ENCODE measurements around the gene NPW.
"Not testable (repeated sequence)": the region's sequence is repeated elsewhere in the genome, so short reads cannot be mapped to it uniquely, and the experiment has no call there.

NPW gene

DNA sequence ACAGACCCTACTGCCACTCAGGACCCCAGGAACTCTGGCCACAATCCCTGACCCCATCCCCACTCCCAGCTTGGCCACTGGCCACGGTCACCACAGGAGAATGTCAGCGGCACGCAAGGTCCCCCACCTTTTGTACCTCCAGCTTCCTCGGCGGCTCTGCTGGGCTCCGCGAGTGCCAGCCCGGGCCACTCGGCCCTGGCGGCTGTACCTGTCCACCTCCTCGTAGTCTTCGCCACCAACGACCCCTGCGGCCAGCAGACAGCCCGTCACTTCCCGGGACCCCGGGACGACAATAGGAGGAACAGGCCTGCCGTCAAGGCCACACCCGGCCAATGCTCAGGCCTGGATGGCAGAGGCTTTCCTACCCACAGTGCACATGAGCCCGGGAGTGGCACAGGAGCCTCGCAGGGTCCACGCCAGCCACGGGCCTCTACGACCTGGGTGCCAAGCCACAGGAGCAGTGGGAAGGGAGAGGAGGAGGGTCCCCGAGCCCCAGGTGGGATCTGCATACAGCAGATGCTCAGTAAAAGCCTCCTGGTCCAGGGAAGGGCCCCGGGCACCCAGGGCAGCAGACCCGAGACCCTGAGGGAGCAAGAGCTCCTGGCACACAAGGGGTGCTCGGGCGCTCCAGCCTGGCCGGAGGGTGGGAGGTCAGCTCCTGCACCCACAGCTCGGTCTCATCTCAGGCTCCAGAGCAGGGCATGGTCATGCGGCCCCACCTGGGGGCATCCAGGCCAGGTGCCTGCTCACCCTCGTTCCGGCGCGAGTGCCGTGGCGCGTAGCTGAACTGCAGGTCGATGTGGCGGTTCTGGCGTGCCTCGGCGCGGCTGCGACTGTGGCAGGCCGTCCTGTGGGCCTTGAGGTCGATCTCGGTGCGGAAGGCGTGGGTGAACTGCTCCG lies 17.9 kb upstream of the NPW start:
- DNase-seq (ENCODE audit: low read depth in 2 of 2), result no peak

GRCh38 chr16:2002406-2003230 lies 17.0 kb upstream of the NPW start:
- DNase-seq (ENCODE audit: low read depth in 2 of 2), result no peak

GRCh38 chr16:2003231-2003826 lies 16.3 kb upstream of the NPW start:
- no peak for DNase-seq (ENCODE audit: low read depth in 2 of 2)

DNA sequence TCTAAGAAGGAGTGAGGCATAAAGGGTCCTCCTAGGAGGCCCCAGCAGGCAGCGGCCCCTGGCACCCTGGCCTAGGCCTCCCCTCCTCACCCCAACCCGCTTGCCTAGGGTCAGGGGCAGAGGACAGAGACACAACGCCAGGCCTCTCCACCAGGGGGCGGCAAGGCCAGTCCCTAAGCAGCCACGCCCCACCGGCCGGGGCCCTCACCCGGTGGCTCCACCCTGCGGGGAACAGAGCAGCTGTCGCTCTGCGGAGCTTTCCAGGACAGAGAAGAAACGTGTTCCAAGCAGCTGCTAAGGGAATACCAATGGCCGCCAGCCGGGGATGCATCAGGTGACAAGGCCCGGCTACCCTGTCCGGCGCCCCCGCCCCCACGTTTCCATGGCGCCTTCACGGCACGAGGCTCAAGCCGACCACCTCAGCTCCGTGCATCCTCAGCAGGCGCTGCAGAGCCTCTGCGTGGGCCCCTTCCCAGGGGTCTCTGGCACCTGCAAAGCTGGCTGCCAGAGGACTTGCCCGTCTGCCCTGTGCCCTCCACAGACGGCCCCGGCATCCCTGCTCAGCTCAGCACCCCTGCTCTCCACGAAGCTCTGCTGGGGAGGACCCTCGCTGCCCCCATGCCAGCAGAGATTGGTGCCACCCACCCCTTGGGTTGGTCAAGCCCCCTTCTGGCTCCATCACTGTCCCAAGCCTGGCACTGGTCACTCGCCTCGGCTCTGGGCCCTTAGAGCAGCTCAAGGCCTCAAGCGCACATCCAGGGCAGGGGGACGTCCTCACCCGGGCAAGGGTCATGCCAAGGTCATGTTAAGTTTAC lies 15.6 kb upstream of the NPW start:
- DNase-seq (ENCODE audit: low read depth in 2 of 2), result peak; percentile 54 to 64

DNA sequence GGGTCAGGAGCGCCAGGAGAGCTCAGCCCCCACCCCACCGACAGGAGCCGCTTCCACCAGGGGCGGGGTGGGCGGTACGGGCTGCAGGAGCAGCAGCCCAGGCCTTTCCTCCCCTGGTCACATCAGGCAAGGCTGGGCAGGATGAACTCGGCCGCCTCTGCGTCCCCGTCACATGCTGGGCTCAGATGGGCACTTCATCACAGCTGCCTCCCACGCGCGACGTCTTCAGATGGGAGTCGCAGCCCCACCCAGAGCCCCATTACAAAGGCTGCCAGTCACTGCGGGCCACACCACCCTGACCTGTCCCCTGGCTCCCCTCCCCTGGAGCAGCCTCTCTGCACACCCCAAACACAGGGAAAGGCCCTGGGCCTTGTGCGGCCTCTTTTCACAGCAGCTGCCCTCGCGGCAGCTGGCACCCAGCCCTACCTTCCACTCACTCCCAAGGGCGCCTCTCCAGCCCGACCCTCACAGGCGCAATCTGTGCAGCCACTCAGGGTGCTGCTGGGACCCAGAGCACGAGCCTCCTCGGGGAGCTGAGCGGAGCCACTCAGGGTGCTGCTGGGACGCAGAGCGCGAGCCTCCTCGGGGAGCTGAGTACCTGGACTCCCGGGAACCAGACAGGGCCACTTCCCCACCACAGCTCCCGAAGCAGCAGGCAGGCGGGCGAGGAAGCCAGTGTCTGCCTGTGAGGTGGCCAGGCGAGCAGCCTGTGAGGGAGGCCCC lies 14.6 kb upstream of the NPW start:
- no peak for DNase-seq (ENCODE audit: low read depth in 2 of 2)

DNA sequence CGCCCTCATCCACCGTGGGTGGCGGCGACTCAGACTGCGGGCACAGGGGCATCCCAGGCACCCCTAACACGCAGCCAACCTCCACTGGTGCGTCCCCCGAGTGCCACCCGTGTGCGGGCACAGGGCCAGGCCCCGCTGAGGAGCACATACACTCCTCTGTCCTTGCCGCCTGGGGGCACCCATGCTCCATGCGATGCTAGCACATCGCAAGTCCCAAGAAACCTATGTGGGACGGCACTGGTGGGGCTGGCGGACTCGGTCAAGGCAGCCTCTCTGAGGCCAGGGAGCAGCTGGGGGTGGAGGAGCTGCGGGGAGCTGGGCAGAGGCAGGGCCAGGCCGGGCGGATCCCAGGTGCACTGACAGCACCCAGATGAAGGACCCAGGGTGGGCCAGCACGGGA lies 13.9 kb upstream of the NPW start:
- DNase-seq (ENCODE audit: low read depth in 2 of 2), result no peak

DNA sequence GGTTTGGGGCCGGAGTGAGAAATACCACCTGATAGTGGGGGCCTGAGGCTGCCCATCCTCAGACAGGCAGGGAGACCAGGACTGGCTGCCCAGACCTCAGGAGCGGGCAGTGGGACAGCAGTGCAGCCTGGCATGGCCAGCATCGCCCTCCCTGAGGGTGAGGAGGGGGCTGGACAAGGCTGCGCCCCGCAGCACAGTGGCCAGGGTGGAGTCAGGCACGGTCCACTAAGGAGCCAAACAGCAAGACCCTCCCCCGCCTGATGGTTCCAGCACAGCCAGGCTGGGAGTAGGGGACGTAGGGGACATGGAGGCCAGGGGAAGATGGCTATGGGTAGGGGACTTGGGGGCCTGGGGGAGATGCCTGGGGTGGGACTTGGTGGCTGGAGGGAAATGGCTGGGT lies 13.3 kb upstream of the NPW start:
- no peak for DNase-seq (ENCODE audit: low read depth in 2 of 2)

DNA sequence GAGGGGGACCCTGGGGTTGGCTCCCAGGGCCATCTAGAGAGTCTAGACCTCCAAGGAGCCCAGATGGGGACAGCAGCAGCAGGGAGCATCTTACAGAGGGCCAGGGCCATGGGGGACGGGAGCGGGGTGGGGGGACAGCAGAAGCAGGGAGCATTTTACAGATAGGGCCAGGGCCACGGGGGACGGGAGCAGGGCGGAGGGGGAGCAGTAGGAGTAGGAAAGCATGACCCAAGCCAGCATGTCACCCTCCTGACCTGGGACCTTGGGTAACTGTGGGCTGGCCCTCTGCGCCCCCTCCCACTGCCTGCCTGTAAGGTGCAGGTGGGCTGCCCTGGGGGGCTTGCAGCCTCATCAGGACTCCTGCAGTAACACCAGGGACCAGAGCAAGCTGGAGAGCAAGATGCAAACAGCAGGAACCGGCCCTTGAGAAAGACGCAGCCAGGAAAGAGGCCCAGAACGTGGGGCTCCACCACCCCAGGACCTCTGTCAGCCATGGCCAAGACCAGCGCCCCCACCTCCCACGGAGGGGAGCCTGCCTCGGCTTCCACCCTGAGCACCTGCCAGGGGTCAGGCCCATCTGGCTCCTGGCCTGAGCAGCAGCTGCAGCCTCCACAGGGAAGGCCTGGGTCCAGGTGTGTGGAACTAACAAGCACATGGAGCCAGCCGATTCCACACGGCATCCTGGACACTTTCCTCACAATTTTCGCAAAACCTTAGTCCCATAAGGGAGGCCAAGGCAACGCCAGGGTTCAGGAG lies 12.3 kb upstream of the NPW start:
- no peak for DNase-seq (ENCODE audit: low read depth in 2 of 2)

DNA sequence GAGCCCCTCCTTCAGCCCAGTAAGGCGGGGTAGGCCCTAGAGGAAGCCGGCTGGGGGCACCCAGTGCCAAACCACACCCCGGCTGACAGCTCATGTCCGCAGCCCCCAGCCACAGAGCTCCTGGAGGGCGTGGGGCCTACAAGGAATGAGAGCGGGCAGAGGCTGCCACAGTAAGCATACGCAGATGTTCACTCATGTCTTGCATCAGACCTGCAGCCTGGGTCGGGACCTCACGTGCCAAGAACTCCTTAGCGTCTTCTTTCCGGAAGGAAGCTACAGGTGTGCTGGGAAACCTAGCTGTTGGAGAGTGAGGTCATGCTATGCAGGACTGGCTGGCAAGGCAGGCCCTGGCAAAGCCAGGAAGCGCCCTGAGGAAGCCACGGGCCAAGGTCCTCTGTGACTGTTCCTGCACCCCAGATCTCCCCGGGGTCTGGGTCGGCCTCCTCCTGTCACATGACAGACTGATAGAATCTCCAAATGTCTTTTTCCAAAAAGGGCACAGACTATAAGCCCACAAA lies 11.5 kb upstream of the NPW start:
- DNase-seq (ENCODE audit: low read depth in 2 of 2), result no peak

DNA sequence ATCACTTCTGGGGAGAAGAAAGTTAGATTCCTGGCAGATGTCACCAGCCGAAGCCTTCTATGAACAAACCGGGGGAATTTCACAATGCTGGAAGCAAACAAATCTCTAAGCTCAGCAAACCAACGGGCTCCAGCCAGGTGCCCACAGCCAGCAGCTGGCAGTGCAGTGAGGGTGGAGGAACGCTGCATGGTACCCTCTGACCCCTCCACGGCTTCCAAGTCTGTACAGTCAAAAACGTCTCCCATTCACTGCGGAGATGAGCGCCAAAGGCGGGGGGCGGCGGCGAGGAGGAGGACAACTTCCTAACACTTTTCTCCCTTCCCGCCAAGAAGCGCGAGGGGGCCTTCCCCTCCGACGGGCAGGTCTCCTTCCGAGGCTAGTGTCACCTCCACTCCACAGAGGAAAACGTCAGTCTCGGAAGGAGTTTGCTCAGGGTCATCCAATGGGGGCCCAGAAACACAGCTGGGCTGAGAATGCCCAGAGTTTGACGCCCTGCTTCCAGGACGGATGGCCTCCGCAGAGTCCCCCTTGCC lies 10.9 kb upstream of the NPW start:
- DNase-seq (ENCODE audit: low read depth in 2 of 2), result no peak

DNA sequence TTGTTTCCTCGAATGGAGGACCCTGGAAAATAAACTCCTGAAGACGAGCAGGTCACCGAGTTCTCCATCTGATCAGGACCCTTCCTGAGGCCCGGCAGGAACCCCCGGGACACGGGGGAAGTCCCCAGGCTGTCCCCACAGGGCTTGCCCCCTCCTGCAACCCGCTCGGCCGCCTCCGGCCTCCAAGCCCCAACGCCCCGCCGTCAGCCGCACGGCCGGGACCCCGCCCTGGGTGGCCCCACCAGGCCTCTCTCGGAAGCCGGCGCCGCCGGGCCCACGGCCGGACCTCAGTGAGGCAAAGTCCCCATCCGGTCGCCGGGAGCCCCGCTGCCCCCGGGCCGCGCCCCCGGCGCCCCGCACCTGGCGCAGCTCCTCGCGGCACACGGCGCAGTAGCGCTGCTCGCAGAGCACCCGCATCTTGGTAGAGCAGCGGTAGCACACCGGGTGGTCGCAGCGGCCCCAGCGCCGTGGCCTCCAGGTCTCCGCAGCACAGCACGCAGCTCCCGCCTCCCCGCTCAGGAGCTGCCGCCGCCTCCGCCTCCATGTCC lies 10.3 kb upstream of the NPW start:
- no peak for DNase-seq (ENCODE audit: low read depth in 2 of 2)

DNA sequence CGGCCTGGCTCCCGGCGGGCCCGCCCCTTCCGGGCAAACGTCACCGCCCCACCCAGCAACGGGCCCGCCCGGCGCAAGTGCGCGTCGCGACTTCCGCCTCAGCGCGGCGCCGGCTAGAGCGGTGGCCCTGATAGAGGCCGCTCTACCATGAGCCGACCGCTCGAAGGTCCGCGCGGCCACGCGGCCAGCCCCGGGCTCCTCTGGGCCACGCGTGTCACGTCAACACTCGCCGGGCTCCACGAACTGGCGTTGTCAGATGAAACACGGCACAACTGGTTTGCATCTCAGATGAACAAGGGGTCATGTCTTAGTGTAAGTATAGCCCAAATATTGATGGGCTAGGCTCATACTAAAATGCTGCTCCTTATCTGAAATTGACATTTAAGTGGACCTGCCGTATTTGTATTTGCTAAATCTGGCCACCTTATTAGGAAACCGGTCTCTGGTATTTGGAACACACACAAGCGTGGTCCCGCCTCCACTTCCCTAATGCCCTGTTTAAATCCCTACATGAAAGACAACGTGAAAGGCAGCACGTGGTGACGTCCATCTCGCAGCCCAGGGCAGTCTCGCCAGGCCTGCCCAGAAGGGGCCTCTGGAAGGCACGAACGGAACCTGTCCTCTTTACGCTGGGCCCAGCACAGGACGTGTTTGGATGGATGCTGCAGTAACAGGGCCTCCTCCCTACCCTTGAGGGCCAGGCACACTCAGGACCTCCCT lies 9.6 kb upstream of the NPW start, which contains the start of gene ZNF598:
Gene ZNF598 (minus strand): TSS at position 31 of the 720 bp plus-strand sequence.
- peak; percentile 48 to 58 for DNase-seq (ENCODE audit: low read depth in 2 of 2)

DNA sequence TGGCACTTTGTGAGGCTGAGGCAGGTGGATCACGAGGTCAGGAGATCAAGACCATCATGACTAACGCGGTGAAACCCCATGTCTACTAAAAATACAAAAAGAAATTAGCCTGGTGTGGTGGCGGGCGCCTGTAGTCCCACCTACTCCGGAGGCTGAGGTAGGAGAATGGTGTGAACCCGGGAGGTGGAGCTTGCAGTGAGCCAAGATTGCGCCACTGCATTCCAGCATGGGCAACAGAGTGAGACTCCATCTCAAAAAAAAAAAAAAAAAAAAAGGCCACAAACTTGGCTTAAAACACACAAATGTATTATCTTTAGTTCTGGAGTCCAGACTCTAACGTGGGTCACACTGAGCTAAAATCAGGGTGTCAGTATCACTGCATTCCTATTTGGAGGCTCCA lies 7.9 kb upstream of the NPW start:
- DNase-seq (ENCODE audit: low read depth in 2 of 2), result not testable (repeated sequence)

DNA sequence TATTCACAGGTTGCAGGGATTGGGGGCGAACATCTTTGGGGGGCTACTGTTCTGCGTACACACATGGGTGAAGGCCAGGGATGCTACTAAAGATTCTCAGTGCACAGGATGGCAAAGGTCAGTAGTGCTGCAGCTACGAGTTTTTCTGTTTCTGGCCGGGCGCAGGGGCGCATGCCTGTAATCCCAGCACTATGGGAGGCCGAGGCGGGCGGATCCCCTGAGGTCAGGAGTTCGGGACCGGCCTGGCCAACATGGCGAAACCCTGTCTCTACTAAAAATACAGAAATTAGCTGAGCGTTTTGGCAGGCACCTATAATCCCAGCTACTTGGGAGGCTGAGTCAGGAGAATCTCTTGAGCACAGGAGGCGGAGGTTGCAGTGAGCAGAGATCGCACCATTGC lies 6.1 kb upstream of the NPW start:
- DNase-seq (ENCODE audit: low read depth in 2 of 2), result no peak

- no peak for DNase-seq (ENCODE audit: low read depth in 2 of 2)
Observed at GRCh38 chr16:2015117-2015946, 4.3 kb upstream of the NPW start.

DNA sequence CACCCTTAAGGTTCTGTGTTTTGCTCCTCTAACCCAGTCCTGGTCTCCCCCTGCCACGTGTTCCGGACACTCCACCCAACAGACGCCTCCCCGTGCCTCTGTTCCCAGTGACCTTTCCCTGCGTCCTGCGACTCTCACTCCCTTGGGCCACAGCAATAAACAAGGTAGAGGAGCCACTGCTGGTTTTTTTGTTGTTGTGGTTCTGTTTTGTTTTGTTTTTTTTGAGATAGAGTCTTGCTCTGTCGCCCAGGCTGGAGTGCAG lies 3.7 kb upstream of the NPW start:
- DNase-seq (ENCODE audit: low read depth in 2 of 2), result no peak

GRCh38 chr16:2016407-2016922 lies 3.1 kb upstream of the NPW start:
- no peak for DNase-seq (ENCODE audit: low read depth in 2 of 2)

Data from stimulated activated CD8-positive, alpha-beta memory T cell treated with anti-CD3 and anti-CD28 coated beads, Interleukin-15, amount 100 ng/mL, for 4 hours (primary cell).